PC-9 (cell line): ENCODE results near the gene NANOGP8. TPM values are rescaled to one million over a fixed set of nuclear protein-coding genes. Genes with fewer than 3 reads are reported as not detected.

Experiments used
- BruUV-seq: library from RNA; stranded (reverse); fragments of 400-500 nt; replicated peaks from 2 replicates; lab custom pipeline; 2021; lab: Mats Ljungman, UMichigan
- CTCF ChIA-PET: fragments of 300-600 bp; sonication (Branson Sonifier 250); formaldehyde crosslinking; loops from one replicate; lab custom pipeline; 2022; ENCODE audit warnings: antibody characterized with exemption; lab: Charles Lee
- POLR2A ChIA-PET: fragments of 300-600 bp; sonication (Branson Sonifier 250); formaldehyde crosslinking; loops from one replicate; lab custom pipeline; 2022; ENCODE audit warnings: antibody characterized with exemption; ENCODE audit not compliant: unreplicated experiment; lab: Charles Lee
- DNase-seq, 2 experiments: peaks; one replicate each; pipeline versions ENCODE4 v3.0.0 to v3.0.0-alpha.2; 2015 to 2022; ENCODE audit warnings: mixed read lengths in 1 of 2
- H2AFZ ChIP-seq: fragments of 200-600 bp; sonication (generic); 2 replicates; pipeline ENCODE4 v1.8.1; 2017; ENCODE audit warnings: antibody characterized with exemption
- H3F3A ChIP-seq: fragments of 200-600 bp; sonication (generic); 2 replicates; pipeline ENCODE4 v1.8.1; 2017; ENCODE audit warnings: antibody characterized with exemption, mild to moderate bottlenecking, low read depth; ENCODE audit not compliant: insufficient read depth
- H3K27ac ChIP-seq: fragments of 200-600 bp; sonication (generic); 2 replicates; pipeline ENCODE4 v1.6.1; 2016; ENCODE audit warnings: mixed run types
- H3K27me3 ChIP-seq: fragments of 200-600 bp; sonication (generic); 2 replicates; pipeline ENCODE4 v1.6.1; 2016; ENCODE audit warnings: low read depth, mixed run types; ENCODE audit not compliant: insufficient read depth
- H3K36me3 ChIP-seq: fragments of 200-600 bp; sonication (generic); 2 replicates; pipeline ENCODE4 v1.6.1; 2016; ENCODE audit warnings: low read depth, mixed run types
- H3K4me1 ChIP-seq: fragments of 200-600 bp; sonication (generic); replicated peaks from 2 replicates; pipeline ENCODE4 v1.6.1; 2016; ENCODE audit warnings: mixed run types; ENCODE audit not compliant: insufficient read depth
- H3K4me2 ChIP-seq: fragments of 200-600 bp; sonication (generic); 2 replicates; pipeline ENCODE4 v1.6.1; 2017; ENCODE audit warnings: mixed run types
- H3K4me3 ChIP-seq: fragments of 200-600 bp; sonication (generic); 2 replicates; pipeline ENCODE4 v1.6.1; 2016; ENCODE audit warnings: mixed run types
- H3K79me2 ChIP-seq: fragments of 200-600 bp; sonication (generic); 2 replicates; pipeline ENCODE4 v1.6.1; 2017; ENCODE audit warnings: low read depth, mixed run types
- H3K9me2 ChIP-seq: fragments of 200-600 bp; sonication (generic); 2 replicates; pipeline ENCODE4 v1.8.1; 2017; ENCODE audit warnings: mild to moderate bottlenecking; ENCODE audit not compliant: insufficient read depth
- H3K9me3 ChIP-seq: fragments of 200-600 bp; sonication (generic); 2 replicates; pipeline ENCODE4 v1.8.1; 2016; ENCODE audit warnings: low read depth; ENCODE audit not compliant: insufficient read depth
- H4K20me1 ChIP-seq: fragments of 200-600 bp; sonication (generic); 2 replicates; pipeline ENCODE4 v1.8.1; 2017; ENCODE audit not compliant: insufficient read depth
- CTCF ChIP-seq: fragments of 200-600 bp; sonication (generic); conservative IDR thresholded peaks from 2 replicates; pipeline ENCODE4 v1.6.1; 2017; ENCODE audit warnings: mixed run types, antibody characterized with exemption, mild to moderate bottlenecking, moderate library complexity
- EZH2 ChIP-seq: fragments of 200-600 bp; sonication (generic); IDR thresholded peaks from 2 replicates; pipeline ENCODE4 v1.8.0; 2017; ENCODE audit warnings: antibody characterized with exemption, low read depth
- intact Hi-C: fragments of 100-400 bp; cut with micrococcal nuclease; formaldehyde crosslinking; loops from one replicate; pipeline ENCODE4 v1.10.0; 2022; ENCODE audit not compliant: unreplicated experiment
- total RNA-seq: library from RNA; stranded (reverse); gene quantifications from 2 replicates; pipeline ENCODE4 v1.2.3, GENCODE V29; 2021

Gene NANOGP8
- total RNA-seq, 1 experiment from 2014 or later: not detected

- Histone ChIP-seq H3K27ac (no peak overlapping the region), H4K20me1 (no peaks in the 10 kb centered on the region), H3K4me3 (no peak overlapping the region), H2AFZ (no peak overlapping the region), H3K9me2 (no peaks in the 10 kb centered on the region), H3K36me3 (no peaks in the 10 kb centered on the region), H3K4me1 (no peaks in the 10 kb centered on the region), H3F3A (no peaks in the 10 kb centered on the region), H3K27me3 (no peaks in the 10 kb centered on the region), H3K4me2 (no peak overlapping the region), H3K79me2 (no peaks in the 10 kb centered on the region), H3K9me3 (no peaks in the 10 kb centered on the region)
- TF ChIP-seq EZH2: no peak
- TF ChIP-seq CTCF: no peak
- intact Hi-C loops: no loop called here
- no TSS peak for BruUV-seq
- DNase-seq: no peak
- CTCF ChIA-PET: no interaction called here
- POLR2A ChIA-PET: no interaction called here
These were observed 44.3 kb upstream of the NANOGP8 start for GRCh38 chr15:35129361-35129760.

- H3K27me3 ChIP-seq: no peaks in the 10 kb centered on the region
- BruUV-seq: no TSS peak
- H2AFZ ChIP-seq: no peak overlapping the region
- intact Hi-C loops: no loop called here
- ChIA-PET POLR2A (no interaction called here), CTCF (no interaction called here)
- no peaks in the 10 kb centered on the region for H3K4me1 ChIP-seq
- H3K36me3 ChIP-seq: no peaks in the 10 kb centered on the region
- no peak for DNase-seq
- no peaks in the 10 kb centered on the region for H3K79me2 ChIP-seq
- H3K9me3 ChIP-seq: no peaks in the 10 kb centered on the region
- H3K4me2 ChIP-seq: no peak overlapping the region
- no peak overlapping the region for H3K4me3 ChIP-seq
- H4K20me1 ChIP-seq: no peaks in the 10 kb centered on the region
- H3K27ac ChIP-seq: no peak overlapping the region
- H3F3A ChIP-seq: no peaks in the 10 kb centered on the region
- no peaks in the 10 kb centered on the region for H3K9me2 ChIP-seq
- TF ChIP-seq EZH2 (no peak), CTCF (no peak)
These were observed 42.6 kb upstream of the NANOGP8 start for GRCh38 chr15:35127717-35128116.

- CTCF ChIA-PET: no interaction called here
- no peaks in the 10 kb centered on the region for H3K9me3 ChIP-seq
- no peak for DNase-seq
These were observed 41.1 kb upstream of the NANOGP8 start for GRCh38 chr15:35126236-35126635.

More at GRCh38 chr15:35126236-35126635, 41.1 kb upstream of the NANOGP8 start:
- Histone ChIP-seq H3K27me3 (no peaks in the 10 kb centered on the region), H4K20me1 (no peaks in the 10 kb centered on the region), H3K4me3 (no peak overlapping the region), H3K79me2 (no peaks in the 10 kb centered on the region), H3K4me1 (no peaks in the 10 kb centered on the region), H3K4me2 (no peak overlapping the region), H3K27ac (no peak overlapping the region), H3K36me3 (no peaks in the 10 kb centered on the region), H3F3A (no peaks in the 10 kb centered on the region), H3K9me2 (no peaks in the 10 kb centered on the region), H2AFZ (no peak overlapping the region)
- intact Hi-C loops: no loop called here
- TF ChIP-seq CTCF (no peak), EZH2 (no peak)
- POLR2A ChIA-PET: no interaction called here
- no TSS peak for BruUV-seq
